Measurements from ENCODE around the gene MOBP.

GRCh38 chr3:39427506-39427905, 40.0 kb upstream of the MOBP start:
- no peak for TF ChIP-seq EZH2 (IDR thresholded peaks at IDR 0.05; ENCODE audit: low read length, unreplicated experiment)
- TF ChIP-seq CTCF (conservative IDR thresholded peaks at IDR 0.05; ENCODE audit: low read depth, low read length) = no peak
- TF ChIP-seq EZH2phosphoT487 (IDR thresholded peaks at IDR 0.05; ENCODE audit: borderline replicate concordance, low read length) = no peak

Measured in PC-3 (cell line).